HEK293 (cell line): Measurements from ENCODE around the gene DPCD.

ENCODE experiments used
- BCL11B ChIP-seq: fragments of 450-650 bp; formaldehyde crosslinking; IDR thresholded peaks from 2 replicates; pipeline ENCODE4 v1.5.1; 2016; ENCODE audit warnings: low read depth, missing biosample characterization, missing genetic modification characterization
- GLIS1 ChIP-seq: fragments of 450-650 bp; formaldehyde crosslinking; IDR thresholded peaks from 2 replicates; pipeline ENCODE4 v1.5.1; 2016; ENCODE audit warnings: missing biosample characterization, missing genetic modification characterization
- KLF8 ChIP-seq: fragments of 450-650 bp; formaldehyde crosslinking; IDR thresholded peaks from 2 replicates; pipeline ENCODE4 v1.5.1; 2016; ENCODE audit warnings: missing biosample characterization, missing genetic modification characterization
- SETDB1 ChIP-seq: IDR thresholded peaks from one replicate; pipeline ENCODE4 v1.6.1; 2017; ENCODE audit warnings: mild to moderate bottlenecking, low read length, moderate library complexity, mixed read lengths; ENCODE audit not compliant: insufficient read length
- YY1 ChIP-seq: fragments of 450-650 bp; formaldehyde crosslinking; IDR thresholded peaks from 2 replicates; pipeline ENCODE4 v1.5.1; 2018; ENCODE audit warnings: missing biosample characterization, missing genetic modification characterization
- ZFP69B ChIP-seq: fragments of 450-650 bp; formaldehyde crosslinking; IDR thresholded peaks from 2 replicates; pipeline ENCODE4 v1.5.1; 2016; ENCODE audit warnings: missing biosample characterization, missing genetic modification characterization
- ZNF146 ChIP-seq: fragments of 450-650 bp; formaldehyde crosslinking; IDR thresholded peaks from 2 replicates; pipeline ENCODE4 v1.5.1; 2016; ENCODE audit warnings: missing biosample characterization, missing genetic modification characterization
- ZNF404 ChIP-seq: fragments of 450-650 bp; formaldehyde crosslinking; IDR thresholded peaks from 2 replicates; pipeline ENCODE4 v1.5.1; 2017; ENCODE audit warnings: missing biosample characterization, missing genetic modification characterization
- ZNF560 ChIP-seq: fragments of 450-650 bp; formaldehyde crosslinking; IDR thresholded peaks from 2 replicates; pipeline ENCODE4 v1.5.1; 2017; ENCODE audit warnings: missing biosample characterization, missing genetic modification characterization, borderline replicate concordance
- ZNF600 ChIP-seq: fragments of 450-650 bp; formaldehyde crosslinking; IDR thresholded peaks from 2 replicates; pipeline ENCODE4 v1.5.1; 2016; ENCODE audit warnings: missing biosample characterization, missing genetic modification characterization
- ZNF629 ChIP-seq: fragments of 450-650 bp; formaldehyde crosslinking; IDR thresholded peaks from 2 replicates; pipeline ENCODE4 v1.5.1; 2017; ENCODE audit warnings: missing biosample characterization, missing genetic modification characterization
- ZNF670 ChIP-seq: fragments of 450-650 bp; formaldehyde crosslinking; IDR thresholded peaks from 2 replicates; pipeline ENCODE4 v1.5.1; 2016; ENCODE audit warnings: missing biosample characterization, missing genetic modification characterization, low read depth
- ZNF76 ChIP-seq: fragments of 450-650 bp; formaldehyde crosslinking; IDR thresholded peaks from 2 replicates; pipeline ENCODE4; 2016; ENCODE audit warnings: low read depth, missing biosample characterization, missing genetic modification characterization, borderline replicate concordance
- ZNF768 ChIP-seq: fragments of 450-650 bp; formaldehyde crosslinking; IDR thresholded peaks from 2 replicates; pipeline ENCODE4 v1.5.1; 2018; ENCODE audit warnings: missing biosample characterization, mild to moderate bottlenecking, missing genetic modification characterization
- ZSCAN16 ChIP-seq: fragments of 450-650 bp; formaldehyde crosslinking; IDR thresholded peaks from 2 replicates; pipeline ENCODE4 v1.5.1; 2016; ENCODE audit warnings: missing biosample characterization, missing genetic modification characterization
- ZSCAN23 ChIP-seq: fragments of 450-650 bp; formaldehyde crosslinking; IDR thresholded peaks from 2 replicates; pipeline ENCODE4 v1.5.1; 2016; ENCODE audit warnings: missing biosample characterization, missing genetic modification characterization
- TF ChIP-seq, protein P1 (sequence below): fragments of 450-650 bp; formaldehyde crosslinking; IDR thresholded peaks from 2 replicates; pipeline ENCODE4 v1.5.1; 2017; ENCODE audit warnings: missing biosample characterization, missing genetic modification characterization
- TF ChIP-seq, protein P2 (sequence below): fragments of 450-650 bp; formaldehyde crosslinking; IDR thresholded peaks from 2 replicates; pipeline ENCODE4 v1.5.1; 2017; ENCODE audit warnings: missing biosample characterization, missing genetic modification characterization
- TF ChIP-seq, protein P3 (sequence below): fragments of 450-650 bp; formaldehyde crosslinking; conservative IDR thresholded peaks from 2 replicates; pipeline ENCODE4 v1.5.1; 2016; ENCODE audit warnings: low read depth, missing biosample characterization, missing genetic modification characterization
- TF ChIP-seq, protein P4 (sequence below): fragments of 450-650 bp; formaldehyde crosslinking; IDR thresholded peaks from 2 replicates; pipeline ENCODE4 v1.5.1; 2017; ENCODE audit warnings: missing biosample characterization, mild to moderate bottlenecking, missing genetic modification characterization, moderate library complexity
- TF ChIP-seq, protein P5 (sequence below): fragments of 450-650 bp; formaldehyde crosslinking; IDR thresholded peaks from 2 replicates; pipeline ENCODE4 v1.5.1; 2016; ENCODE audit warnings: missing biosample characterization, missing genetic modification characterization
- TF ChIP-seq, protein P6 (sequence below): fragments of 450-650 bp; formaldehyde crosslinking; IDR thresholded peaks from 2 replicates; pipeline ENCODE4 v1.5.1; 2016; ENCODE audit warnings: missing biosample characterization, missing genetic modification characterization, low read depth
- TF ChIP-seq, protein P7 (sequence below): fragments of 450-650 bp; formaldehyde crosslinking; optimal IDR thresholded peaks from 2 replicates; pipeline ENCODE3; 2016; ENCODE audit warnings: missing biosample characterization, mild to moderate bottlenecking, missing genetic modification characterization

The DPCD gene

DNA sequence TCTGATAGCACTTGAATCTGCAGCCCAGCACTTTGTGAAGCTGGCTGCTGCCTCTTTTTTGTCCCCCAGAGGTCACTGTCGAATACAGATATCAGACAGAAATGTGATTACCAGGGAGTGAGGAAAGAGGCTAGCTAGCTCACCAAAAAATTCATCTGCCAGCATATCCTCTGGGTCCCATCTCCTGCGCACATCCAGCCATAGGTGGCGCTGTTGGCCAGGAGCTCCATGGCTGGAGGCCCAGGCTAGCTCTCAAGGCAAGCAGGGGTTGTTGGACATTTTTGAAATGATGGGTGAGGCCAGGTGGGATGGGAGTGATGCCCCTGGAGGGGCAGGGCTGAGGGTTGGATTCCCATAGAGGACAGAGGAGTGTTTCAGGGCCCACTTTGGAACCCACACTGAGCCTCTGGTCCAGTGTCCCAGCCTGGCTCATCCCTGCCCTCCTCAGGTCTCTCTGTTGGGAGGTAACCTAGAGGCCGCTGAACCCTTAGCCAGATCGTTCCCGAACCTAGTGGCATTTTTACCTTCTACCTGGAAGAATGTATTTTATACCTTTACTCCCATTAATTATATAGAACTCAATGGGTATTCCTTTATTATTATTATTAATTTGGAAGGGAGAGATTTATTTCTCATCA lies 14.8 kb downstream of the DPCD start (continued):
- TF ChIP-seq ZNF600 (tag by site-specific recombination) (no peak), BCL11B (no peak), ZNF146 (tag by site-specific recombination) (no peak), YY1 (tag by site-specific recombination) (no peak), ZNF404 (tag by site-specific recombination) (no peak), ZNF629 (tag by site-specific recombination) (0 out of 2 replicates have a peak, but pooled peaks have one; percentile 14), ZNF670 (tag by site-specific recombination) (no peak), KLF8 (tag by site-specific recombination) (peak; percentile 41; the same call in 1 of the 2 replicates), ZNF76 (tag by site-specific recombination) (no peak), ZFP69B (tag by site-specific recombination) (peak; percentile 91), ZNF560 (tag by site-specific recombination) (no peak), SETDB1 (no peak), ZSCAN16 (tag by site-specific recombination) (no peak), GLIS1 (no peak), ZSCAN23 (tag by site-specific recombination) (no peak), ZNF768 (no peak)
- TF ChIP-seq, protein P1, sequence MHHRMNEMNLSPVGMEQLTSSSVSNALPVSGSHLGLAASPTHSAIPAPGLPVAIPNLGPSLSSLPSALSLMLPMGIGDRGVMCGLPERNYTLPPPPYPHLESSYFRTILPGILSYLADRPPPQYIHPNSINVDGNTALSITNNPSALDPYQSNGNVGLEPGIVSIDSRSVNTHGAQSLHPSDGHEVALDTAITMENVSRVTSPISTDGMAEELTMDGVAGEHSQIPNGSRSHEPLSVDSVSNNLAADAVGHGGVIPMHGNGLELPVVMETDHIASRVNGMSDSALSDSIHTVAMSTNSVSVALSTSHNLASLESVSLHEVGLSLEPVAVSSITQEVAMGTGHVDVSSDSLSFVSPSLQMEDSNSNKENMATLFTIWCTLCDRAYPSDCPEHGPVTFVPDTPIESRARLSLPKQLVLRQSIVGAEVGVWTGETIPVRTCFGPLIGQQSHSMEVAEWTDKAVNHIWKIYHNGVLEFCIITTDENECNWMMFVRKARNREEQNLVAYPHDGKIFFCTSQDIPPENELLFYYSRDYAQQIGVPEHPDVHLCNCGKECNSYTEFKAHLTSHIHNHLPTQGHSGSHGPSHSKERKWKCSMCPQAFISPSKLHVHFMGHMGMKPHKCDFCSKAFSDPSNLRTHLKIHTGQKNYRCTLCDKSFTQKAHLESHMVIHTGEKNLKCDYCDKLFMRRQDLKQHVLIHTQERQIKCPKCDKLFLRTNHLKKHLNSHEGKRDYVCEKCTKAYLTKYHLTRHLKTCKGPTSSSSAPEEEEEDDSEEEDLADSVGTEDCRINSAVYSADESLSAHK (tag by site-specific recombination) = no peak
- TF ChIP-seq, protein P2, sequence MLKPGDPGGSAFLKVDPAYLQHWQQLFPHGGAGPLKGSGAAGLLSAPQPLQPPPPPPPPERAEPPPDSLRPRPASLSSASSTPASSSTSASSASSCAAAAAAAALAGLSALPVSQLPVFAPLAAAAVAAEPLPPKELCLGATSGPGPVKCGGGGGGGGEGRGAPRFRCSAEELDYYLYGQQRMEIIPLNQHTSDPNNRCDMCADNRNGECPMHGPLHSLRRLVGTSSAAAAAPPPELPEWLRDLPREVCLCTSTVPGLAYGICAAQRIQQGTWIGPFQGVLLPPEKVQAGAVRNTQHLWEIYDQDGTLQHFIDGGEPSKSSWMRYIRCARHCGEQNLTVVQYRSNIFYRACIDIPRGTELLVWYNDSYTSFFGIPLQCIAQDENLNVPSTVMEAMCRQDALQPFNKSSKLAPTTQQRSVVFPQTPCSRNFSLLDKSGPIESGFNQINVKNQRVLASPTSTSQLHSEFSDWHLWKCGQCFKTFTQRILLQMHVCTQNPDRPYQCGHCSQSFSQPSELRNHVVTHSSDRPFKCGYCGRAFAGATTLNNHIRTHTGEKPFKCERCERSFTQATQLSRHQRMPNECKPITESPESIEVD (tag by site-specific recombination) = no peak
- TF ChIP-seq, protein P3, sequence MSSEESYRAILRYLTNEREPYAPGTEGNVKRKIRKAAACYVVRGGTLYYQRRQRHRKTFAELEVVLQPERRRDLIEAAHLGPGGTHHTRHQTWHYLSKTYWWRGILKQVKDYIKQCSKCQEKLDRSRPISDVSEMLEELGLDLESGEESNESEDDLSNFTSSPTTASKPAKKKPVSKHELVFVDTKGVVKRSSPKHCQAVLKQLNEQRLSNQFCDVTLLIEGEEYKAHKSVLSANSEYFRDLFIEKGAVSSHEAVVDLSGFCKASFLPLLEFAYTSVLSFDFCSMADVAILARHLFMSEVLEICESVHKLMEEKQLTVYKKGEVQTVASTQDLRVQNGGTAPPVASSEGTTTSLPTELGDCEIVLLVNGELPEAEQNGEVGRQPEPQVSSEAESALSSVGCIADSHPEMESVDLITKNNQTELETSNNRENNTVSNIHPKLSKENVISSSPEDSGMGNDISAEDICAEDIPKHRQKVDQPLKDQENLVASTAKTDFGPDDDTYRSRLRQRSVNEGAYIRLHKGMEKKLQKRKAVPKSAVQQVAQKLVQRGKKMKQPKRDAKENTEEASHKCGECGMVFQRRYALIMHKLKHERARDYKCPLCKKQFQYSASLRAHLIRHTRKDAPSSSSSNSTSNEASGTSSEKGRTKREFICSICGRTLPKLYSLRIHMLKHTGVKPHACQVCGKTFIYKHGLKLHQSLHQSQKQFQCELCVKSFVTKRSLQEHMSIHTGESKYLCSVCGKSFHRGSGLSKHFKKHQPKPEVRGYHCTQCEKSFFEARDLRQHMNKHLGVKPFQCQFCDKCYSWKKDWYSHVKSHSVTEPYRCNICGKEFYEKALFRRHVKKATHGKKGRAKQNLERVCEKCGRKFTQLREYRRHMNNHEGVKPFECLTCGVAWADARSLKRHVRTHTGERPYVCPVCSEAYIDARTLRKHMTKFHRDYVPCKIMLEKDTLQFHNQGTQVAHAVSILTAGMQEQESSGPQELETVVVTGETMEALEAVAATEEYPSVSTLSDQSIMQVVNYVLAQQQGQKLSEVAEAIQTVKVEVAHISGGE (tag by site-specific recombination) = no peak
- TF ChIP-seq, protein P4, sequence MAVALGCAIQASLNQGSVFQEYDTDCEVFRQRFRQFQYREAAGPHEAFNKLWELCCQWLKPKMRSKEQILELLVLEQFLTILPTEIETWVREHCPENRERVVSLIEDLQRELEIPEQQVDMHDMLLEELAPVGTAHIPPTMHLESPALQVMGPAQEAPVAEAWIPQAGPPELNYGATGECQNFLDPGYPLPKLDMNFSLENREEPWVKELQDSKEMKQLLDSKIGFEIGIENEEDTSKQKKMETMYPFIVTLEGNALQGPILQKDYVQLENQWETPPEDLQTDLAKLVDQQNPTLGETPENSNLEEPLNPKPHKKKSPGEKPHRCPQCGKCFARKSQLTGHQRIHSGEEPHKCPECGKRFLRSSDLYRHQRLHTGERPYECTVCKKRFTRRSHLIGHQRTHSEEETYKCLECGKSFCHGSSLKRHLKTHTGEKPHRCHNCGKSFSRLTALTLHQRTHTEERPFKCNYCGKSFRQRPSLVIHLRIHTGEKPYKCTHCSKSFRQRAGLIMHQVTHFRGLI (tag by site-specific recombination) = no peak; the same call in 1 of the 2 replicates
- TF ChIP-seq, protein P5, sequence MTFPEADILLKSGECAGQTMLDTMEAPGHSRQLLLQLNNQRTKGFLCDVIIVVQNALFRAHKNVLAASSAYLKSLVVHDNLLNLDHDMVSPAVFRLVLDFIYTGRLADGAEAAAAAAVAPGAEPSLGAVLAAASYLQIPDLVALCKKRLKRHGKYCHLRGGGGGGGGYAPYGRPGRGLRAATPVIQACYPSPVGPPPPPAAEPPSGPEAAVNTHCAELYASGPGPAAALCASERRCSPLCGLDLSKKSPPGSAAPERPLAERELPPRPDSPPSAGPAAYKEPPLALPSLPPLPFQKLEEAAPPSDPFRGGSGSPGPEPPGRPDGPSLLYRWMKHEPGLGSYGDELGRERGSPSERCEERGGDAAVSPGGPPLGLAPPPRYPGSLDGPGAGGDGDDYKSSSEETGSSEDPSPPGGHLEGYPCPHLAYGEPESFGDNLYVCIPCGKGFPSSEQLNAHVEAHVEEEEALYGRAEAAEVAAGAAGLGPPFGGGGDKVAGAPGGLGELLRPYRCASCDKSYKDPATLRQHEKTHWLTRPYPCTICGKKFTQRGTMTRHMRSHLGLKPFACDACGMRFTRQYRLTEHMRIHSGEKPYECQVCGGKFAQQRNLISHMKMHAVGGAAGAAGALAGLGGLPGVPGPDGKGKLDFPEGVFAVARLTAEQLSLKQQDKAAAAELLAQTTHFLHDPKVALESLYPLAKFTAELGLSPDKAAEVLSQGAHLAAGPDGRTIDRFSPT (tag by site-specific recombination) = no peak
- TF ChIP-seq, protein P6, sequence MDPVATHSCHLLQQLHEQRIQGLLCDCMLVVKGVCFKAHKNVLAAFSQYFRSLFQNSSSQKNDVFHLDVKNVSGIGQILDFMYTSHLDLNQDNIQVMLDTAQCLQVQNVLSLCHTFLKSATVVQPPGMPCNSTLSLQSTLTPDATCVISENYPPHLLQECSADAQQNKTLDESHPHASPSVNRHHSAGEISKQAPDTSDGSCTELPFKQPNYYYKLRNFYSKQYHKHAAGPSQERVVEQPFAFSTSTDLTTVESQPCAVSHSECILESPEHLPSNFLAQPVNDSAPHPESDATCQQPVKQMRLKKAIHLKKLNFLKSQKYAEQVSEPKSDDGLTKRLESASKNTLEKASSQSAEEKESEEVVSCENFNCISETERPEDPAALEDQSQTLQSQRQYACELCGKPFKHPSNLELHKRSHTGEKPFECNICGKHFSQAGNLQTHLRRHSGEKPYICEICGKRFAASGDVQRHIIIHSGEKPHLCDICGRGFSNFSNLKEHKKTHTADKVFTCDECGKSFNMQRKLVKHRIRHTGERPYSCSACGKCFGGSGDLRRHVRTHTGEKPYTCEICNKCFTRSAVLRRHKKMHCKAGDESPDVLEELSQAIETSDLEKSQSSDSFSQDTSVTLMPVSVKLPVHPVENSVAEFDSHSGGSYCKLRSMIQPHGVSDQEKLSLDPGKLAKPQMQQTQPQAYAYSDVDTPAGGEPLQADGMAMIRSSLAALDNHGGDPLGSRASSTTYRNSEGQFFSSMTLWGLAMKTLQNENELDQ (tag by site-specific recombination) = no peak
- TF ChIP-seq, protein P7, sequence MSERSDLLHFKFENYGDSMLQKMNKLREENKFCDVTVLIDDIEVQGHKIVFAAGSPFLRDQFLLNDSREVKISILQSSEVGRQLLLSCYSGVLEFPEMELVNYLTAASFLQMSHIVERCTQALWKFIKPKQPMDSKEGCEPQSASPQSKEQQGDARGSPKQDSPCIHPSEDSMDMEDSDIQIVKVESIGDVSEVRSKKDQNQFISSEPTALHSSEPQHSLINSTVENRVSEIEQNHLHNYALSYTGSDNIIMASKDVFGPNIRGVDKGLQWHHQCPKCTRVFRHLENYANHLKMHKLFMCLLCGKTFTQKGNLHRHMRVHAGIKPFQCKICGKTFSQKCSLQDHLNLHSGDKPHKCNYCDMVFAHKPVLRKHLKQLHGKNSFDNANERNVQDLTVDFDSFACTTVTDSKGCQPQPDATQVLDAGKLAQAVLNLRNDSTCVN = no peak
